OCI-LY7 (cell line): ENCODE data around the gene FBF1. TPM values are rescaled to one million over a fixed set of nuclear protein-coding genes. Genes with fewer than 3 reads are reported as not detected.

Experiments
- BruUV-seq: library from RNA; stranded (reverse); fragments of 400-500 nt; replicated peaks from 2 replicates; lab custom pipeline; 2021; lab: Mats Ljungman, UMichigan
- CTCF ChIA-PET: fragments of 300-600 bp; sonication (Branson Sonifier 250); formaldehyde crosslinking; loops from one replicate; lab custom pipeline; 2022; ENCODE audit warnings: antibody characterized with exemption; ENCODE audit not compliant: unreplicated experiment; lab: Charles Lee
- POLR2A ChIA-PET: fragments of 300-600 bp; sonication (Branson Sonifier 250); formaldehyde crosslinking; loops from one replicate; lab custom pipeline; 2022; ENCODE audit warnings: antibody characterized with exemption; lab: Charles Lee
- DNase-seq: peaks from one replicate; pipeline ENCODE4 v3.0.0-alpha.2; 2015; ENCODE audit warnings: low spot score
- H2AFZ ChIP-seq: fragments of 200-600 bp; sonication (generic), shearing (Covaris generic); 2 replicates; pipeline ENCODE4 v1.6.1; 2014; ENCODE audit warnings: mild to moderate bottlenecking, antibody characterized with exemption, low read length, moderate library complexity
- H3K27ac ChIP-seq: fragments of 200-600 bp; sonication (generic); 2 replicates; pipeline ENCODE4 v1.5.1; 2014; ENCODE audit warnings: mixed run types, low read depth, mild to moderate bottlenecking, moderate library complexity, low read length, inconsistent platforms; ENCODE audit not compliant: poor library complexity, severe bottlenecking
- H3K36me3 ChIP-seq: fragments of 200-600 bp; sonication (generic); 2 replicates; pipeline ENCODE4 v1.6.1; 2014; ENCODE audit warnings: mild to moderate bottlenecking, antibody characterized with exemption, low read length, moderate library complexity, mixed read lengths; ENCODE audit not compliant: insufficient read depth
- H3K4me1 ChIP-seq: fragments of 200-600 bp; sonication (generic); 2 replicates; pipeline ENCODE4 v1.5.1; 2014; ENCODE audit warnings: mild to moderate bottlenecking, low read length; ENCODE audit not compliant: insufficient read depth, poor library complexity, severe bottlenecking
- H3K4me2 ChIP-seq: fragments of 200-600 bp; sonication (generic); 2 replicates; pipeline ENCODE4 v1.6.1; 2014; ENCODE audit warnings: mild to moderate bottlenecking, low read length
- H3K4me3 ChIP-seq: fragments of 200-600 bp; sonication (generic); 2 replicates; pipeline ENCODE4 v1.5.1; 2014; ENCODE audit warnings: mild to moderate bottlenecking, low read depth, low read length; ENCODE audit not compliant: poor library complexity, severe bottlenecking
- H3K79me2 ChIP-seq: fragments of 200-600 bp; sonication (generic); 2 replicates; pipeline ENCODE4 v1.6.1; 2016; ENCODE audit warnings: low read depth, mild to moderate bottlenecking, low read length, moderate library complexity, mixed read lengths; ENCODE audit not compliant: insufficient read depth
- H3K9me2 ChIP-seq: fragments of 200-600 bp; sonication (generic); 2 replicates; pipeline ENCODE4 v1.6.1; 2016; ENCODE audit warnings: mild to moderate bottlenecking, low read length, mixed read lengths; ENCODE audit not compliant: insufficient read depth
- H3K9me3 ChIP-seq: fragments of 200-600 bp; sonication (generic); 2 replicates; pipeline ENCODE4 v1.6.1; 2014; ENCODE audit warnings: mild to moderate bottlenecking, mixed run types, low read length, mixed read lengths
- H4K20me1 ChIP-seq: fragments of 200-600 bp; sonication (generic); 2 replicates; pipeline ENCODE4 v1.6.1; 2014; ENCODE audit warnings: mild to moderate bottlenecking, antibody characterized with exemption, low read length, moderate library complexity, mixed read lengths; ENCODE audit not compliant: insufficient read depth
- EZH2phosphoT487 ChIP-seq: fragments of 200-600 bp; sonication (generic); IDR thresholded peaks from 2 replicates; pipeline ENCODE4 v1.6.1; 2018; ENCODE audit warnings: low read depth, borderline replicate concordance, mild to moderate bottlenecking, mixed run types, antibody characterized with exemption, low read length, moderate library complexity, mixed read lengths
- intact Hi-C: fragments of 100-400 bp; cut with micrococcal nuclease; formaldehyde crosslinking; loops from one replicate; pipeline ENCODE4 v1.10.0; 2022; ENCODE audit not compliant: unreplicated experiment
- total RNA-seq, 2 experiments: library from RNA; depleted of rRNA in 1 of 2; stranded (reverse); fragments of >200 nt in 1 of 2; shearing (Covaris generic) in 1 of 2; gene quantifications; 2 replicates each; pipeline ENCODE4 v1.2.3, GENCODE V29; 2014 to 2022
- TF ChIP-seq, protein P1 (sequence below): fragments of 200-600 bp; sonication (generic); conservative IDR thresholded peaks from 2 replicates; pipeline ENCODE4 v1.5.1; 2014; ENCODE audit warnings: mild to moderate bottlenecking, antibody characterized with exemption, low read length, moderate library complexity, mixed read lengths

Gene FBF1
- total RNA-seq, 2 experiments from 2014 or later, result 34.6 to 47.9 TPM

- H3K79me2 ChIP-seq, result no peaks in the 10 kb centered on the region; the same call in 1 of the 2 replicates
- no peaks in the 10 kb centered on the region for H4K20me1 ChIP-seq
- H3K9me3 ChIP-seq, result no peaks in the 10 kb centered on the region
- intact Hi-C loops, result no loop called here
- BruUV-seq, result no TSS peak
- POLR2A ChIA-PET, result no interaction called here
- H3K36me3 ChIP-seq, result no peaks in the 10 kb centered on the region
- no peak for DNase-seq
- TF ChIP-seq EZH2phosphoT487, result no peak
- TF ChIP-seq, protein P1, sequence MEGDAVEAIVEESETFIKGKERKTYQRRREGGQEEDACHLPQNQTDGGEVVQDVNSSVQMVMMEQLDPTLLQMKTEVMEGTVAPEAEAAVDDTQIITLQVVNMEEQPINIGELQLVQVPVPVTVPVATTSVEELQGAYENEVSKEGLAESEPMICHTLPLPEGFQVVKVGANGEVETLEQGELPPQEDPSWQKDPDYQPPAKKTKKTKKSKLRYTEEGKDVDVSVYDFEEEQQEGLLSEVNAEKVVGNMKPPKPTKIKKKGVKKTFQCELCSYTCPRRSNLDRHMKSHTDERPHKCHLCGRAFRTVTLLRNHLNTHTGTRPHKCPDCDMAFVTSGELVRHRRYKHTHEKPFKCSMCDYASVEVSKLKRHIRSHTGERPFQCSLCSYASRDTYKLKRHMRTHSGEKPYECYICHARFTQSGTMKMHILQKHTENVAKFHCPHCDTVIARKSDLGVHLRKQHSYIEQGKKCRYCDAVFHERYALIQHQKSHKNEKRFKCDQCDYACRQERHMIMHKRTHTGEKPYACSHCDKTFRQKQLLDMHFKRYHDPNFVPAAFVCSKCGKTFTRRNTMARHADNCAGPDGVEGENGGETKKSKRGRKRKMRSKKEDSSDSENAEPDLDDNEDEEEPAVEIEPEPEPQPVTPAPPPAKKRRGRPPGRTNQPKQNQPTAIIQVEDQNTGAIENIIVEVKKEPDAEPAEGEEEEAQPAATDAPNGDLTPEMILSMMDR, result no peak
- CTCF ChIA-PET, result interaction anchor here (1.4 kb wide), 1 partner anchor 14 kb away, joined by 4 read pairs; no protein-coding TSS in a partner anchor
- H3K9me2 ChIP-seq, result no peaks in the 10 kb centered on the region
- H3K4me2 ChIP-seq, result no peak overlapping the region
- no peak overlapping the region for H3K4me3 ChIP-seq
- no peak overlapping the region; the same call in 1 of the 2 replicates for H2AFZ ChIP-seq
- peaks cover 40% of the 10 kb centered on the region for H3K4me1 ChIP-seq
- no peak overlapping the region for H3K27ac ChIP-seq
These were observed 78.9 kb downstream of the FBF1 start for GRCh38 chr17:75861927-75862317.

Other genes with a start within 250 kb of the FBF1 start
- 0.66 and 2.0 TPM in 2 replicates for gene ITGB4, start 219.6 kb downstream of the FBF1 start, total RNA-seq (2014; rRNA removed; shearing (Covaris generic))
- 1.9 and 3.9 TPM in 2 replicates for gene ITGB4, start 219.6 kb downstream of the FBF1 start, total RNA-seq (2022)
- gene GALK1, start 175.8 kb downstream of the FBF1 start, total RNA-seq (2014; rRNA removed; shearing (Covaris generic)), result 88.2 and 99.4 TPM in 2 replicates
- 74.8 and 76.5 TPM in 2 replicates for gene GALK1, start 175.8 kb downstream of the FBF1 start, total RNA-seq (2022)
- 41.5 and 44.0 TPM in 2 replicates for gene UNK, start 156.2 kb downstream of the FBF1 start, total RNA-seq (2014; rRNA removed; shearing (Covaris generic))
- 67.6 and 77.3 TPM in 2 replicates for gene UNK, start 156.2 kb downstream of the FBF1 start, total RNA-seq (2022)
- gene UNC13D, start 96.6 kb downstream of the FBF1 start, total RNA-seq (2014; rRNA removed; shearing (Covaris generic)), result 7.1 and 8.0 TPM in 2 replicates
- gene UNC13D, start 96.6 kb downstream of the FBF1 start, total RNA-seq (2022), result 12.2 and 17.8 TPM in 2 replicates
- gene WBP2, start 85.7 kb downstream of the FBF1 start, total RNA-seq (2014; rRNA removed; shearing (Covaris generic)), result 24.1 and 29.9 TPM in 2 replicates
- gene WBP2, start 85.7 kb downstream of the FBF1 start, total RNA-seq (2022), result 117 and 123 TPM in 2 replicates
- 32.7 and 41.9 TPM in 2 replicates for gene TRIM47, start 62.5 kb downstream of the FBF1 start, total RNA-seq (2014; rRNA removed; shearing (Covaris generic))
- 21.6 and 25.9 TPM in 2 replicates for gene TRIM47, start 62.5 kb downstream of the FBF1 start, total RNA-seq (2022)
- gene TRIM65, start 44.1 kb downstream of the FBF1 start, total RNA-seq (2014; rRNA removed; shearing (Covaris generic)), result 45.0 and 54.2 TPM in 2 replicates
- 60.4 and 62.9 TPM in 2 replicates for gene TRIM65, start 44.1 kb downstream of the FBF1 start, total RNA-seq (2022)
- 91.9 and 112 TPM in 2 replicates for gene MRPL38, start 36.2 kb downstream of the FBF1 start, total RNA-seq (2014; rRNA removed; shearing (Covaris generic))
- gene MRPL38, start 36.2 kb downstream of the FBF1 start, total RNA-seq (2022), result 175 and 198 TPM in 2 replicates
- 12.3 and 22.6 TPM in 2 replicates for gene ACOX1, start 38.1 kb upstream of the FBF1 start, total RNA-seq (2014; rRNA removed; shearing (Covaris generic))
- 30.2 and 34.6 TPM in 2 replicates for gene ACOX1, start 38.1 kb upstream of the FBF1 start, total RNA-seq (2022)
- gene TEN1, start 38.2 kb upstream of the FBF1 start, total RNA-seq (2014; rRNA removed; shearing (Covaris generic)), result 17.6 and 22.5 TPM in 2 replicates
- 18.2 and 22.5 TPM in 2 replicates for gene TEN1, start 38.2 kb upstream of the FBF1 start, total RNA-seq (2022)
- 7.3 and 15.9 TPM in 2 replicates for gene CDK3, start 59.8 kb upstream of the FBF1 start, total RNA-seq (2014; rRNA removed; shearing (Covaris generic))
- gene CDK3, start 59.8 kb upstream of the FBF1 start, total RNA-seq (2022), result 12.8 and 17.2 TPM in 2 replicates
- gene EVPL, start 86.3 kb upstream of the FBF1 start, total RNA-seq (2014; rRNA removed; shearing (Covaris generic)), result 5.6 and 9.9 TPM in 2 replicates
- 5.1 and 6.9 TPM in 2 replicates for gene EVPL, start 86.3 kb upstream of the FBF1 start, total RNA-seq (2022)
- 53.5 and 54.0 TPM in 2 replicates for gene SRP68, start 131.5 kb upstream of the FBF1 start, total RNA-seq (2014; rRNA removed; shearing (Covaris generic))
- gene SRP68, start 131.5 kb upstream of the FBF1 start, total RNA-seq (2022), result 199 and 200 TPM in 2 replicates
- gene GALR2, start 133.7 kb upstream of the FBF1 start, total RNA-seq (2014; rRNA removed; shearing (Covaris generic)), result not detected in 2 replicates
- 0.63 TPM in 1 of 2 replicates, not detected in the other for gene GALR2, start 133.7 kb upstream of the FBF1 start, total RNA-seq (2022)
- 0.76 TPM in 1 of 2 replicates, not detected in the other for gene ZACN, start 138.1 kb upstream of the FBF1 start, total RNA-seq (2014; rRNA removed; shearing (Covaris generic))
- gene ZACN, start 138.1 kb upstream of the FBF1 start, total RNA-seq (2022), result 0.33 and 1.2 TPM in 2 replicates
- gene EXOC7, start 162.7 kb upstream of the FBF1 start, total RNA-seq (2014; rRNA removed; shearing (Covaris generic)), result 118 and 122 TPM in 2 replicates
- gene EXOC7, start 162.7 kb upstream of the FBF1 start, total RNA-seq (2022), result 173 and 175 TPM in 2 replicates
- gene FOXJ1, start 200.2 kb upstream of the FBF1 start, total RNA-seq (2014; rRNA removed; shearing (Covaris generic)), result not detected in 2 replicates
- gene FOXJ1, start 200.2 kb upstream of the FBF1 start, total RNA-seq (2022), result not detected in 2 replicates